Measurements from ENCODE around the gene SLC41A1. TPM values are rescaled to one million over a fixed set of nuclear protein-coding genes. Genes with fewer than 3 reads are reported as not detected.

Gene SLC41A1
- polyA plus RNA-seq, 1 of the 3 experiments (the other 2 are of a cell fraction): 18.3 TPM

- 75% methylated on average over 6 of the region's 7 CpGs for WGBS (ENCODE audit: low lambda C conversion rate)
- Histone ChIP-seq H3K9me2 (no peaks in the 10 kb centered on the region), H4K20me1 (ENCODE audit: insufficient read depth) (no peaks in the 10 kb centered on the region), H3K4me3 (ENCODE audit: low read depth in 2 of 2, low read length in 1 of 2) (no peak overlapping the region), H3K4me1 (ENCODE audit: control insufficient read depth in 1 of 2, insufficient read depth in 2 of 2, low read depth in 1 of 2, low read length in 1 of 2) (peaks cover 0 to 9% of the 10 kb centered on the region in 2 experiments; a peak in 1 of 4 replicates), H3K27ac (ENCODE audit: low read depth in 2 of 2, low read length in 1 of 2) (no peak overlapping the region), H2AFZ (ENCODE audit: low read depth) (no peak overlapping the region), H3K4me2 (no peak overlapping the region), H3K27me3 (ENCODE audit: insufficient read depth) (no peaks in the 10 kb centered on the region), H3K36me3 (replicated peaks in 1 of 2; ENCODE audit: control insufficient read depth in 1 of 2, insufficient read depth in 2 of 2, low read length in 1 of 2) (no peaks in the 10 kb centered on the region), H3F3A (replicated peaks; ENCODE audit: insufficient read depth) (no peaks in the 10 kb centered on the region), H3K79me2 (ENCODE audit: insufficient read depth) (no peaks in the 10 kb centered on the region), H3K9ac (no peak overlapping the region), H3K9me3 (no peaks in the 10 kb centered on the region)
- POLR2A ChIA-PET: no interaction called here
- no peak for DNase-seq
- CTCF ChIA-PET: interaction anchor here (0.9 kb wide), 1 partner anchor 140 kb away, joined by 3 read pairs; no protein-coding TSS in a partner anchor
- no peak for TF ChIP-seq USF2 (IDR thresholded peaks at IDR 0.05; ENCODE audit: borderline replicate concordance, low read depth, low read length)
- TF ChIP-seq FOXJ3 (CRISPR knock-in tag; IDR thresholded peaks at IDR 0.05): no peak
- TF ChIP-seq RFX5 (IDR thresholded peaks at IDR 0.05; ENCODE audit: low read length): no peak
- TF ChIP-seq RAD21 (IDR thresholded peaks at IDR 0.05; ENCODE audit: low read length): no peak
- TF ChIP-seq, protein P1, sequence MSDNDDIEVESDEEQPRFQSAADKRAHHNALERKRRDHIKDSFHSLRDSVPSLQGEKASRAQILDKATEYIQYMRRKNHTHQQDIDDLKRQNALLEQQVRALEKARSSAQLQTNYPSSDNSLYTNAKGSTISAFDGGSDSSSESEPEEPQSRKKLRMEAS (IDR thresholded peaks at IDR 0.05; ENCODE audit: low read depth): no peak
- no peak for TF ChIP-seq RXRA (IDR thresholded peaks at IDR 0.05; ENCODE audit: borderline replicate concordance, low read depth)
- no peak for TF ChIP-seq YY1 (IDR thresholded peaks at IDR 0.05; ENCODE audit: low read depth)
- TF ChIP-seq CHD2 (IDR thresholded peaks at IDR 0.05; ENCODE audit: low read length, partially characterized antibody): no peak
- no peak for TF ChIP-seq TEAD4 (IDR thresholded peaks at IDR 0.05; ENCODE audit: borderline replicate concordance, insufficient read depth)
- no peak for TF ChIP-seq NRF1 (IDR thresholded peaks at IDR 0.05; ENCODE audit: low read depth, low read length)
- TF ChIP-seq MXI1 (IDR thresholded peaks at IDR 0.05; ENCODE audit: low read depth, low read length): no peak
- TF ChIP-seq EZH2phosphoT487 (IDR thresholded peaks at IDR 0.05; ENCODE audit: borderline replicate concordance, low read depth): no peak
- no peak for TF ChIP-seq GATA2 (CRISPR knock-in tag; IDR thresholded peaks at IDR 0.05)
- no peak for TF ChIP-seq FOSL2 (IDR thresholded peaks at IDR 0.05; ENCODE audit: borderline replicate concordance, low read depth)
- TF ChIP-seq REST (IDR thresholded peaks at IDR 0.05; ENCODE audit: low read depth, low read length): no peak
These were observed 24.5 kb upstream of the SLC41A1 start for GRCh38 chr1:205837382-205837970.

Data from SK-N-SH (cell line).